HL-60 (cell line): ENCODE data around the gene AXIN1.
"Not testable (repeated sequence)": the region's sequence is repeated elsewhere in the genome, so short reads cannot be mapped to it uniquely, and the experiment has no call there.

ENCODE experiments used
- GABPA ChIP-seq: IDR thresholded peaks from 2 replicates; pipeline ENCODE4 v1.6.1; 2012; ENCODE audit warnings: low read depth
- POLR2AphosphoS5 ChIP-seq: IDR thresholded peaks from 2 replicates; pipeline ENCODE4 v1.6.1; 2012; ENCODE audit warnings: low read depth
- SPI1 ChIP-seq: IDR thresholded peaks from 2 replicates; pipeline ENCODE4 v1.6.1; 2012; ENCODE audit warnings: low read depth, mild to moderate bottlenecking, borderline replicate concordance
- TF ChIP-seq, protein P1 (sequence below): IDR thresholded peaks from one replicate; pipeline ENCODE4 v1.5.1; 2011; ENCODE audit warnings: low read length, control low read depth, inconsistent platforms; ENCODE audit not compliant: insufficient read depth
- TF ChIP-seq, protein P2 (sequence below): IDR thresholded peaks from 2 replicates; pipeline ENCODE4 v1.6.1; 2012; ENCODE audit warnings: low read depth; ENCODE audit not compliant: insufficient replicate concordance

DNA sequence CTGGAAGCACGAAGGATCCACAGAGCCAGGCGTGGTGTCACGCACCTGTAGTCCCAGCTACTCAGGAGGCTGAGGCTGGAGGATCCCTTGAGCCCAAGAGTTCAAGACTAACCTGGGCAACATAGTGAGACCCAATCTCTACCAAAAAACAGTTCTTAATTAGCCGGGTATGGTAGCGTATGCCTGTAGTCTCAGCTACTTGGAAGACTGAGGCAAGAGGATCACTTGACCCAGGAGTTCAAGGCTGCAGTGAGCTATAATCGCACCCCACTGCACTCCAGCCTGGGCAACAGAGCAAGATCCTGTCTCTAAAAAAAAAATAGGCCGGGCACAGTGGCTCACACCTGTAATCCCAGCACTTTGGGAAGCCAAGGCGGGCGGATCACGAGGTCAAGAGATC, 4.0 kb downstream of the AXIN1 start:
- TF ChIP-seq, protein P1, sequence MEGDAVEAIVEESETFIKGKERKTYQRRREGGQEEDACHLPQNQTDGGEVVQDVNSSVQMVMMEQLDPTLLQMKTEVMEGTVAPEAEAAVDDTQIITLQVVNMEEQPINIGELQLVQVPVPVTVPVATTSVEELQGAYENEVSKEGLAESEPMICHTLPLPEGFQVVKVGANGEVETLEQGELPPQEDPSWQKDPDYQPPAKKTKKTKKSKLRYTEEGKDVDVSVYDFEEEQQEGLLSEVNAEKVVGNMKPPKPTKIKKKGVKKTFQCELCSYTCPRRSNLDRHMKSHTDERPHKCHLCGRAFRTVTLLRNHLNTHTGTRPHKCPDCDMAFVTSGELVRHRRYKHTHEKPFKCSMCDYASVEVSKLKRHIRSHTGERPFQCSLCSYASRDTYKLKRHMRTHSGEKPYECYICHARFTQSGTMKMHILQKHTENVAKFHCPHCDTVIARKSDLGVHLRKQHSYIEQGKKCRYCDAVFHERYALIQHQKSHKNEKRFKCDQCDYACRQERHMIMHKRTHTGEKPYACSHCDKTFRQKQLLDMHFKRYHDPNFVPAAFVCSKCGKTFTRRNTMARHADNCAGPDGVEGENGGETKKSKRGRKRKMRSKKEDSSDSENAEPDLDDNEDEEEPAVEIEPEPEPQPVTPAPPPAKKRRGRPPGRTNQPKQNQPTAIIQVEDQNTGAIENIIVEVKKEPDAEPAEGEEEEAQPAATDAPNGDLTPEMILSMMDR, result not testable (repeated sequence)
- TF ChIP-seq, protein P2, sequence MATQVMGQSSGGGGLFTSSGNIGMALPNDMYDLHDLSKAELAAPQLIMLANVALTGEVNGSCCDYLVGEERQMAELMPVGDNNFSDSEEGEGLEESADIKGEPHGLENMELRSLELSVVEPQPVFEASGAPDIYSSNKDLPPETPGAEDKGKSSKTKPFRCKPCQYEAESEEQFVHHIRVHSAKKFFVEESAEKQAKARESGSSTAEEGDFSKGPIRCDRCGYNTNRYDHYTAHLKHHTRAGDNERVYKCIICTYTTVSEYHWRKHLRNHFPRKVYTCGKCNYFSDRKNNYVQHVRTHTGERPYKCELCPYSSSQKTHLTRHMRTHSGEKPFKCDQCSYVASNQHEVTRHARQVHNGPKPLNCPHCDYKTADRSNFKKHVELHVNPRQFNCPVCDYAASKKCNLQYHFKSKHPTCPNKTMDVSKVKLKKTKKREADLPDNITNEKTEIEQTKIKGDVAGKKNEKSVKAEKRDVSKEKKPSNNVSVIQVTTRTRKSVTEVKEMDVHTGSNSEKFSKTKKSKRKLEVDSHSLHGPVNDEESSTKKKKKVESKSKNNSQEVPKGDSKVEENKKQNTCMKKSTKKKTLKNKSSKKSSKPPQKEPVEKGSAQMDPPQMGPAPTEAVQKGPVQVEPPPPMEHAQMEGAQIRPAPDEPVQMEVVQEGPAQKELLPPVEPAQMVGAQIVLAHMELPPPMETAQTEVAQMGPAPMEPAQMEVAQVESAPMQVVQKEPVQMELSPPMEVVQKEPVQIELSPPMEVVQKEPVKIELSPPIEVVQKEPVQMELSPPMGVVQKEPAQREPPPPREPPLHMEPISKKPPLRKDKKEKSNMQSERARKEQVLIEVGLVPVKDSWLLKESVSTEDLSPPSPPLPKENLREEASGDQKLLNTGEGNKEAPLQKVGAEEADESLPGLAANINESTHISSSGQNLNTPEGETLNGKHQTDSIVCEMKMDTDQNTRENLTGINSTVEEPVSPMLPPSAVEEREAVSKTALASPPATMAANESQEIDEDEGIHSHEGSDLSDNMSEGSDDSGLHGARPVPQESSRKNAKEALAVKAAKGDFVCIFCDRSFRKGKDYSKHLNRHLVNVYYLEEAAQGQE, result not testable (repeated sequence)
- not testable (repeated sequence) for TF ChIP-seq POLR2AphosphoS5, SPI1, GABPA
